Keratinocyte (primary cell): ENCODE data around the gene CUBN.

Source experiments
- EZH2 ChIP-seq: IDR thresholded peaks from one replicate; pipeline ENCODE4 v1.6.1; 2012; ENCODE audit warnings: inconsistent platforms, mild to moderate bottlenecking, low read length, moderate library complexity
- TF ChIP-seq, protein P1 (sequence below), 3 experiments: IDR thresholded peaks in 1 of 3; conservative IDR thresholded peaks in 1 of 3; optimal IDR thresholded peaks in 1 of 3; 2 replicates in 2 of 3; 3 replicates in 1 of 3; pipeline versions ENCODE3 to v1.5.1; 2011; ENCODE audit warnings: low read length in 3 of 3, mild to moderate bottlenecking in 3 of 3, moderate library complexity in 2 of 3, control low read depth in 1 of 3, inconsistent platforms in 1 of 3; ENCODE audit not compliant: insufficient read depth in 2 of 3; ENCODE audit errors: extremely low read depth in 1 of 3

- TF ChIP-seq, protein P1, sequence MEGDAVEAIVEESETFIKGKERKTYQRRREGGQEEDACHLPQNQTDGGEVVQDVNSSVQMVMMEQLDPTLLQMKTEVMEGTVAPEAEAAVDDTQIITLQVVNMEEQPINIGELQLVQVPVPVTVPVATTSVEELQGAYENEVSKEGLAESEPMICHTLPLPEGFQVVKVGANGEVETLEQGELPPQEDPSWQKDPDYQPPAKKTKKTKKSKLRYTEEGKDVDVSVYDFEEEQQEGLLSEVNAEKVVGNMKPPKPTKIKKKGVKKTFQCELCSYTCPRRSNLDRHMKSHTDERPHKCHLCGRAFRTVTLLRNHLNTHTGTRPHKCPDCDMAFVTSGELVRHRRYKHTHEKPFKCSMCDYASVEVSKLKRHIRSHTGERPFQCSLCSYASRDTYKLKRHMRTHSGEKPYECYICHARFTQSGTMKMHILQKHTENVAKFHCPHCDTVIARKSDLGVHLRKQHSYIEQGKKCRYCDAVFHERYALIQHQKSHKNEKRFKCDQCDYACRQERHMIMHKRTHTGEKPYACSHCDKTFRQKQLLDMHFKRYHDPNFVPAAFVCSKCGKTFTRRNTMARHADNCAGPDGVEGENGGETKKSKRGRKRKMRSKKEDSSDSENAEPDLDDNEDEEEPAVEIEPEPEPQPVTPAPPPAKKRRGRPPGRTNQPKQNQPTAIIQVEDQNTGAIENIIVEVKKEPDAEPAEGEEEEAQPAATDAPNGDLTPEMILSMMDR (optimal IDR thresholded peaks at IDR 0.05 in 1 of 3, IDR thresholded peaks at IDR 0.05 in 1 of 3, conservative IDR thresholded peaks at IDR 0.05 in 1 of 3; ENCODE audit: extremely low read depth in 1 of 3, insufficient read depth in 2 of 3, low read length in 3 of 3) = no peak
- TF ChIP-seq EZH2 = no peak
Observed at GRCh38 chr10:17157024-17157423, 27.4 kb upstream of the CUBN start.
